SU-DHL-6 (cell line): ENCODE results near the gene BBX.

ENCODE experiments used
- H2AFZ ChIP-seq: fragments of 200-600 bp; sonication (generic); 2 replicates; pipeline ENCODE4 v1.6.1; 2014; ENCODE audit warnings: low read depth, mild to moderate bottlenecking, moderate library complexity, mixed read lengths, antibody characterized with exemption, low read length; ENCODE audit not compliant: severe bottlenecking
- H3F3A ChIP-seq: fragments of 200-600 bp; shearing (Covaris generic); 2 replicates; pipeline ENCODE4 v1.6.0; 2016; ENCODE audit warnings: antibody characterized with exemption, mild to moderate bottlenecking; ENCODE audit not compliant: insufficient read depth
- H3K27ac ChIP-seq: fragments of 200-600 bp; sonication (generic); 2 replicates; pipeline ENCODE4 v1.5.1; 2016; ENCODE audit warnings: low read depth, mild to moderate bottlenecking, low read length, moderate library complexity, mixed read lengths
- H3K27me3 ChIP-seq: fragments of 200-600 bp; sonication (generic), shearing (Covaris generic); 2 replicates; pipeline ENCODE4 v1.6.0; 2014; ENCODE audit warnings: mild to moderate bottlenecking, low read length
- H3K36me3 ChIP-seq: fragments of 200-600 bp; sonication (generic); 2 replicates; pipeline ENCODE4 v1.6.1; 2014; ENCODE audit warnings: mild to moderate bottlenecking, low read length, mixed read lengths
- H3K4me2 ChIP-seq: fragments of 300-600, 200-600 bp; shearing (Covaris generic), sonication (generic); 2 replicates; pipeline ENCODE4 v1.6.0; 2014; ENCODE audit warnings: low read length, low read depth, mild to moderate bottlenecking; ENCODE audit not compliant: poor library complexity, severe bottlenecking
- H3K4me3 ChIP-seq: fragments of 200-600 bp; sonication (generic); 2 replicates; pipeline ENCODE4 v1.5.1; 2014; ENCODE audit warnings: antibody characterized with exemption, low read length, mild to moderate bottlenecking, mixed read lengths; ENCODE audit not compliant: insufficient read depth, poor library complexity, severe bottlenecking
- H3K79me2 ChIP-seq: fragments of 200-600 bp; sonication (generic); 2 replicates; pipeline ENCODE4 v1.6.1; 2014; ENCODE audit warnings: mild to moderate bottlenecking, low read length, moderate library complexity; ENCODE audit not compliant: insufficient read depth
- H3K9ac ChIP-seq: fragments of 200-600 bp; sonication (generic); 2 replicates; pipeline ENCODE4 v1.7.0; 2014; ENCODE audit warnings: mild to moderate bottlenecking, low read length
- H3K9me2 ChIP-seq: fragments of 200-600 bp; sonication (generic); replicated peaks from 2 replicates; pipeline ENCODE4 v1.6.1; 2014; ENCODE audit warnings: low read length; ENCODE audit not compliant: insufficient read depth
- H3K9me3 ChIP-seq: fragments of 200-600 bp; sonication (generic); 2 replicates; pipeline ENCODE4 v1.6.1; 2014; ENCODE audit warnings: low read length, mixed read lengths; ENCODE audit not compliant: insufficient read depth
- H4K20me1 ChIP-seq: fragments of 200-600 bp; sonication (generic); 2 replicates; pipeline ENCODE4 v1.6.1; 2014; ENCODE audit warnings: low read depth, mild to moderate bottlenecking, antibody characterized with exemption, low read length, moderate library complexity, mixed read lengths
- EZH2phosphoT487 ChIP-seq: fragments of 200-600 bp; sonication (generic), shearing (Covaris generic); conservative IDR thresholded peaks from 2 replicates; pipeline ENCODE4 v1.6.1; 2018; ENCODE audit warnings: mild to moderate bottlenecking, antibody characterized with exemption, low read length, moderate library complexity, mixed read lengths
- TF ChIP-seq, protein P1 (sequence below): fragments of 200-600 bp; sonication (generic); IDR thresholded peaks from one replicate; pipeline ENCODE4 v1.5.1; 2017; ENCODE audit warnings: antibody characterized with exemption, mild to moderate bottlenecking, low read length, moderate library complexity; ENCODE audit not compliant: insufficient read depth, poor library complexity, severe bottlenecking

The BBX gene

DNA sequence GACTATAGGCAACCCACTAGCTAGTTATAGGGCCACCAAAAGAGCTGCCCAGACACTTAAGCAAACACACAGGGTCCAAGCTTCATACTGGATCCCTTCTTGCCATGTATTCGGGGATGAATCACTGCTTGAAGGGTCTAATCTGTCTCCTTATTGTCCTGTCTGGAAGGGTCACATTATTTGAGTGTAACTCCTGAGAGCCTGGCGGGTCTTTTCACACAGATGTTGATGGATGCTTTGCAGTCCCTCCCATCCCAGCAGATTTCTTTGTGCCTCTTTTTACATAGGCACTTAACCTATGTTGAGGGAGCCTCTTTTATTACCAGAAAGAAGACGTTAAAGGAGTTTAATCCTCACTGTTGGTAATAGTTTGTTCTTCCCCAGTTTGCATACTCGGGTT is 56.6 kb downstream of the BBX start:
- no peak overlapping the region for H3K9ac ChIP-seq
- H3K27me3 ChIP-seq = no peaks in the 10 kb centered on the region
- H3K36me3 ChIP-seq = no peaks in the 10 kb centered on the region
- H3F3A ChIP-seq = 0 out of 2 replicates have a peak, but pooled peaks cover 4% of the 10 kb centered on the region
- H4K20me1 ChIP-seq = 0 out of 2 replicates have a peak, but pooled peaks cover 4% of the 10 kb centered on the region
- H3K9me3 ChIP-seq = no peaks in the 10 kb centered on the region
- no peak overlapping the region for H2AFZ ChIP-seq
- H3K79me2 ChIP-seq = no peaks in the 10 kb centered on the region
- no peak overlapping the region for H3K4me2 ChIP-seq
- no peak overlapping the region for H3K27ac ChIP-seq
- H3K4me3 ChIP-seq = no peak overlapping the region
- TF ChIP-seq EZH2phosphoT487 = no peak
- TF ChIP-seq, protein P1, sequence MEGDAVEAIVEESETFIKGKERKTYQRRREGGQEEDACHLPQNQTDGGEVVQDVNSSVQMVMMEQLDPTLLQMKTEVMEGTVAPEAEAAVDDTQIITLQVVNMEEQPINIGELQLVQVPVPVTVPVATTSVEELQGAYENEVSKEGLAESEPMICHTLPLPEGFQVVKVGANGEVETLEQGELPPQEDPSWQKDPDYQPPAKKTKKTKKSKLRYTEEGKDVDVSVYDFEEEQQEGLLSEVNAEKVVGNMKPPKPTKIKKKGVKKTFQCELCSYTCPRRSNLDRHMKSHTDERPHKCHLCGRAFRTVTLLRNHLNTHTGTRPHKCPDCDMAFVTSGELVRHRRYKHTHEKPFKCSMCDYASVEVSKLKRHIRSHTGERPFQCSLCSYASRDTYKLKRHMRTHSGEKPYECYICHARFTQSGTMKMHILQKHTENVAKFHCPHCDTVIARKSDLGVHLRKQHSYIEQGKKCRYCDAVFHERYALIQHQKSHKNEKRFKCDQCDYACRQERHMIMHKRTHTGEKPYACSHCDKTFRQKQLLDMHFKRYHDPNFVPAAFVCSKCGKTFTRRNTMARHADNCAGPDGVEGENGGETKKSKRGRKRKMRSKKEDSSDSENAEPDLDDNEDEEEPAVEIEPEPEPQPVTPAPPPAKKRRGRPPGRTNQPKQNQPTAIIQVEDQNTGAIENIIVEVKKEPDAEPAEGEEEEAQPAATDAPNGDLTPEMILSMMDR = no peak
- H3K9me2 ChIP-seq = no peaks in the 10 kb centered on the region

DNA sequence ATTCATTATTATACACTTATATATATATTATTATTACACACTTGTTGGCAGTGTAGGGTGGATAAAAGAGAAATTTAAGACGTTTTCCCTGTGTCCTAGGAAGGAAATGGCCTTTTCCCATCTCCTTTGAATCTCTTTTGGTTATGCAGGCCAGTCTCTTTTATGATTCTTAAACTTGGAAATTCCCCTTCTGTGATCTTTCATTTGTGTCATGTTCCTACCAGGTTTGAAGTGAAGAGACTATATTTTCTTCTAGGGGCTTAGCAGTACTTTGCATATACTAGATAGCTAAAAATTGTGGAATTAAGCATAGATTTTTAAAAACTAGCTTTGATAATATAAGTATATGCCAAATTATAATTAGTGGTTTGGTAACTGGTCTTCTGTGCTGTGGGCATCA is 58.5 kb downstream of the BBX start:
- H3K9me2 ChIP-seq = no peaks in the 10 kb centered on the region
- H3K9ac ChIP-seq = no peak overlapping the region
- TF ChIP-seq, protein P1 = no peak
- TF ChIP-seq EZH2phosphoT487 = no peak
- H3K4me3 ChIP-seq = no peak overlapping the region
- no peak overlapping the region for H3K4me2 ChIP-seq
- H3K27ac ChIP-seq = no peak overlapping the region
- no peaks in the 10 kb centered on the region for H3K9me3 ChIP-seq
- H2AFZ ChIP-seq = no peak overlapping the region
- H3K36me3 ChIP-seq = no peaks in the 10 kb centered on the region
- 0 out of 2 replicates have a peak, but pooled peaks cover 4% of the 10 kb centered on the region for H3F3A ChIP-seq
- H4K20me1 ChIP-seq = peaks cover 4% of the 10 kb centered on the region; the same call in 1 of the 2 replicates
- H3K27me3 ChIP-seq = no peaks in the 10 kb centered on the region
- H3K79me2 ChIP-seq = no peaks in the 10 kb centered on the region

DNA sequence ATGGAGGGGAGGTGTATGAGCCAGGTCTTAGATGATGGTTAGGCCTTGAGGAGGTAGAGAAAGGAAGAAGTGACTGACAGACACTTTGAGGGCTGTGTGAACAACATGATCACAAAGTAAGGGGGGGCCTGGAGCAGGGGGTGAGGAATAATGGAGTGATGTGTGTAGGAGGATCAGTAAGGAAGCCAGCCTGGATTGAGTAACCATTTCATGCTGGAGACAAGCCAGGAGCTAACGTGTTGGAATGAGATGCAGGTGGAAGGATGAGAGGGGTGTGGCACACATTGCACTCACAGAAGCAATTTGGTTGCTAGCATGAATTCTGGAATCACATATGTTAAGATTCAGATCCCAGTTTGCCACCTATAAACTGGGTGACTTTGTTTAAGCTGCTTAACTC is 65.5 kb downstream of the BBX start:
- no peaks in the 10 kb centered on the region for H3F3A ChIP-seq
- H3K79me2 ChIP-seq = no peaks in the 10 kb centered on the region
- H2AFZ ChIP-seq = no peak overlapping the region
- H3K9me3 ChIP-seq = no peaks in the 10 kb centered on the region
- no peak overlapping the region for H3K27ac ChIP-seq
- no peaks in the 10 kb centered on the region; the same call in 1 of the 2 replicates for H4K20me1 ChIP-seq
- no peaks in the 10 kb centered on the region for H3K27me3 ChIP-seq
- no peak for TF ChIP-seq EZH2phosphoT487
- TF ChIP-seq, protein P1 = no peak
- no peak overlapping the region for H3K9ac ChIP-seq
- no peak overlapping the region for H3K4me2 ChIP-seq
- no peaks in the 10 kb centered on the region for H3K9me2 ChIP-seq
- H3K4me3 ChIP-seq = no peak overlapping the region
- no peaks in the 10 kb centered on the region for H3K36me3 ChIP-seq
